Measurements from ENCODE around the gene PLOD3.

GRCh38 chr7:101163279-101164070 lies 53.9 kb downstream of the PLOD3 start:
- TF ChIP-seq CTCF (IDR thresholded peaks at IDR 0.05), result no peak
- TF ChIP-seq EZH2 (IDR thresholded peaks at IDR 0.05; ENCODE audit: borderline replicate concordance, insufficient read depth, low read depth, low read length, poor library complexity, severe bottlenecking), result peak; percentile 89

All from B cell (primary cell).